ENCODE measurements around the gene ADCK1.
"Not testable (repeated sequence)": the region's sequence is repeated elsewhere in the genome, so short reads cannot be mapped to it uniquely, and the experiment has no call there.

ADCK1 gene

DNA sequence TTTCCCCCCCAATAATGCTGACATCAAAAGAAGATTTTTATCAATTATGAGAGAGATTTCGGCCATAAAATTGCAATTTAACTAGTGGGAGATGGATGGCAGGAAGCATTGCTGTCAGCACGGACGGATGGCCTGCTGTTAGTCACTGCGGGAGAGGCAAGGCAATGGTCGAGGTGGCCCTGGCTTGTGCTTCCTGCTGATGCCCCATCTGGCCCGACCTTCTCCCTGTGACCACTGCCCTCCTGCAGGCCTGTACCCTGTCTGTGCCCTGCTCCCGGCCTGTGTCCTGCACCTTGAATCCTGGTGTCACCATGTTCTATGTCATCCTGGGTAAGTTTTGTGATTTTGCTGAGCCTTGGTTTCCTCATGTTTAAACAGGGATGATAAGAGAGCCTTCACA lies 67.6 kb downstream of the ADCK1 start:
- no peak for DNase-seq

DNA sequence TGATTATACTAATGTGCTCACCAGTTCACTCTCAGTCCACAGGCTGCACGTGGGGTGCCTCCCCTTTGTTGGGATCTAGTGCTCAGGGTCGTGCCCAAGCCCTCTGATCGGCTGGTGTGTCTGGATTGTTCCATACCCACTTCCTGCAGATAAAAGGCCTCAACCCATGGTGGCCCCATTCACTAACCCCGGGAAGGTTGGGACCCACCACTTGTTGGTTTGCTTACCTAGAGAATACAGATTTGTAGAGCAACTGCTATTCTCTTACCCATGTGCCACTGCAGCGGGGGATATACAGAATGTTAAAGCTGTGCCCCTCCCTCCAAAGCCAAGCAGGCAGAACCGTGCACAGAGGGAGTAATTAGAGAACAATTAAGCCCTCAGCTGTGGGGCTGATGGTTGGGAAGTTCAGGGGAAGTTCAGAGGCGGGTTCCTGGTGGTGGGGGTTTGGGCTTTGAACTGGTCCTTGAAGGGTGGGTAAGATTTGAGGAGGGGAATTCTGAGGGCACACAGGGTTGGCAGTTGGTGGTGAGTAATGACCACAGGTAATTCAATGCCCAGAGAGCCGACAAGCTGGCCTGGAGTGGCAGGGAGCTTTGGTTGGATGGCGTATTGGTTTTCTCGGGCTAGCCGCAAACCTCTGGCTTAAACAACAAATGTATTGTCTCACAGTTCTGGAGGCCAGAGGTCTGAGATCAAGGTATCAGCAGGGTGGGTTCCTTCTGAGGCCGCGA lies 68.8 kb downstream of the ADCK1 start:
- DNase-seq = no peak

DNA sequence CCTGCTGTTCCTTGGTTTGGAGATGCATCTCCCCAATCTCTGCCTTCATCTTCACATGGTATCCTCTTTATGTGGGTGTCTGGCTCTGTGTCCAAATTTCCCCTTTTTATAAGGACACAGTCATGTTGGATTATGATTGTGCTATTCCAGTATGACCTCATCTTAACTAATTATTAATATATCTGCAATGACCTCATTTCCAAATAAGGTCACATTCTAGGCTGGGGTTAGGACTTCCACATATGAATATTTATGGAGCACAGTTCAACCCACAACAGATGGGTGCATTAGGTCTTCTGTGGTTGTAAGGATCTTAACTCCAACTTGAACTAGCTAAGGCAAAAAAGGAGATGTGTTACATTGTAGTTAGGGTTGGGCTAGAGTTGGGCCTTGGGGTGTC lies 69.4 kb downstream of the ADCK1 start:
- no peak for DNase-seq

DNA sequence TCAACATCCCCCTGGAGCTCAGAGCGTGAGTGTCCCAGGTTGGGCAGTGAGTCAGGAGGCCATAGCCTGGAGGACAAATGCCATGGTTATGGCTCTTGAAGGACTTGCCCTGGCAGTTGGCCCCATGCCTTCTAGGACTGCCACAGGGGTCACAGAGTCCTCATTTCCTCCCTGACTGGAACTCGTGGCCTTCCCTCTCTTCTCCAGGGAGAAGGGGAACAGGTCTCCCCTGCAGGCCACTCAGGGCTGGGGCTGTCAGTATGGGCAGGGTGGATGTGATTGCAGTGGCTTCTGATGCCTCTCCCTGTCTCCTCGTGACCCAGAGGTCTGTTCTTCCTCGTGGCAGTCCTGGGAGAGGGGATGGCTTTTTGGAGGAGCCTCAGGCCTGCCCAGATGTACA lies 70.7 kb downstream of the ADCK1 start:
- no peak for DNase-seq

DNA sequence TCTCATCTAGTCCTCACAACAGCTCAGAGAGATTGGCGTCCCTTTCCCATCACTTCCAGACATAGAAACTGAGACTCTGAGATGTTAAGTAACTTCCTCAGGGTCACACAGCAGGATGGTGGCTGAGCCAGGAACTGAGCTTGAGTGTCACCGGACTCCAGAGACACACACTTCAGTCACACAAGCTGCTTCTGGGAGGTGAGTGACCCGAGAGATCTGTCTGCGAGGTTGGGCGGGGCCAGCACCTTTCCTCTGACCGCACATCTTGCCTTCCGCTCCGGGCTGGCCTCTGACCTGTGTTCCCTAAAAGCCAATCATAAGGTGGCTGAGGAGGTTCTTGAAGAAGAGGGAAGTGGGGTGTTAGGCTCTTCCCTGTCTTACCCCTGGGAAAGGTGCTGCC lies 72.2 kb downstream of the ADCK1 start:
- DNase-seq = no peak

DNA sequence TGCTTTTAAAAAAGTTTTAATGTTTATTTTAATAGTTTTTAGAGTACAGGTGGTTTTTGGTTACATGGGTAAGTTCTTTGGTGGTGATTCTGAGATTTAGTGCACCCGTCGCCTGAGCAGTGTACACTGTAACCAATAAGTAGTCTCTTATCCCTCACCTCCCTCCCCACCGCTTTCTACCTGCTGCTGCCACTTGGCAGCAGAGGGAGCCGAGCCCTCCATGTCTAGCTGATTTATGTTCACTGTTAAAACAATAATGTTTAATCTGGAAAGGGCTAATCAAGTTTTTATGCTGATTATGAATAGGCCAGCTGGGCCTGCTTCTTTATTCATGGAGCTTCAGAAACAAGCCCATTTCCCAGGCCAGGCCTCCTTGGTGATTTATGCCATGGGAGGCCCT lies 73.1 kb downstream of the ADCK1 start:
- no peak for DNase-seq

DNA sequence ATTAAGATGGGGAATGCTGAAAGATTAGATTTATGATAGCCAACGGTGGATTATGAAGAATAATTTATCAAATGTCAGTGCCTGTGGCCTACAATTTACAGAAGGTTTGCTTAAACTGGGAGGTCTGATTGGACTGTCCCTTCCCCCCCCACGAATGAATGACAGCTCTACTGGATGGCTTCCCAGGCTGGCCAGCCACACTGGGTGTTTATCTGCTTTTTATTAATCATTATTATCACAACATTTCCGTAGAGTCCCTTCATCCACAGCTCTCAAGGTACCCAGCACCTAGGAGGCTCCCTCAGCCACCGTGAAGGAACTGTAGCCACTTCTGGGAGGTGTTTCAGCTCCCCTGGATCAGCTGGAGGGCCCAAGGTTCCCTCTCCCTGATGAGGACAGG lies 78.9 kb downstream of the ADCK1 start:
- DNase-seq = no peak

DNA sequence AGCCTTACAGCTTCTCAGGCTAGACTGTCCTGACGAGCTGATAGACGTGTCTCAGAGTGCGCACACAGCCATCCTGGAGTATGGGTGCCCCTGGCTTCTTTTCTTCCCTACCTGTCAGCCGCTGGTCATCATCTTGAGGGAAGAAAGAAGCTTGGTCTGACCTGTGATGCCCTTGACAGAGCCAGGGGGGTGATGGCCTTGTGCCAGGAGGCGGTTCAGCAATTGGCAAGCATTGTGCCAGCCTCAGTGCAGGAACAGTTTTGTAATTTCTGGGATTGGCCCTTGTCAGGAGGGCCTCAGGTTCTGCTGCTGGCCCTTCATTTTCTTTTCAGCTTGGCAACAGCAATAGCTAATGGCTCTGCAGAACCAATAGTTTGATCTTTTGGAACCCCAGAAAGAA lies 80.1 kb downstream of the ADCK1 start:
- no peak for DNase-seq

DNA sequence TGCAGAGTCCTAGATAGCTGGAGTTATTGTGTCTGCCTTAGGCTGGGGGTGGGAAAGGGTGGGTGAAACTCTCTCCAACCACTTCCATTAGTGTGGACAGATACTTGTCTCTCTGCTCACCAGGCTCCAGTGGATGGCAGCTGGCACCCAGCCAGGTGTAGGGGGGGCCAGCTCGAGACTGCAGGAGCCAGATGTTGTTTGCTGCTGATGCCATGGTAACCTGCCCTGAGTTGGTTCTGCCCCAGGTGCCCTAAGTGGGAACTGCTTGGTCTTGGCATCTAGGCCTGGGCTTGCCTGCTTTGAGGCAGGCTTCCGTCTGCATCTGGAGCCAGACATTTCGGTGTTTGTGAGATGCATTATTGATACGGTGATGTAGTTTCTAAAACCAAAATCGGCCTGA lies 82.2 kb downstream of the ADCK1 start:
- no peak for DNase-seq

DNA sequence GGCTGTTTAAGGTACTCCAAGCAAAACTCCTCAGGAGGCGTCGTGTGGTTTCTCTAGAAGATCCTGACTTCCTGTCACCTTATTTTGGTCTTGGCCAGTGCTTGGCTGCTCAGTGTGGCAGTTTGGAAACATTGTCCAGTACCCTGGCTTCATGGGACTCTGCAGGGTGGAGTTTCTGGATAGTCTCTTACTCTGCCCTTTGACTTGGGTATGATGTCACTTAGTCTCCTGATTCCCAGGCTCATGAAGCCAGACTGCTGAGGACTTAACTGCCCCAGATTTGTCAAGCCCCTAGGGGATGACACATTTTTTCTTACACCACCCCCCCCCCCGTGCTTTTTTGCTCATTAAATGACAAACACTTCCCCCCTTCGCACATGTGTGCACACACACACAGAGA lies 82.7 kb downstream of the ADCK1 start:
- no peak for DNase-seq

DNA sequence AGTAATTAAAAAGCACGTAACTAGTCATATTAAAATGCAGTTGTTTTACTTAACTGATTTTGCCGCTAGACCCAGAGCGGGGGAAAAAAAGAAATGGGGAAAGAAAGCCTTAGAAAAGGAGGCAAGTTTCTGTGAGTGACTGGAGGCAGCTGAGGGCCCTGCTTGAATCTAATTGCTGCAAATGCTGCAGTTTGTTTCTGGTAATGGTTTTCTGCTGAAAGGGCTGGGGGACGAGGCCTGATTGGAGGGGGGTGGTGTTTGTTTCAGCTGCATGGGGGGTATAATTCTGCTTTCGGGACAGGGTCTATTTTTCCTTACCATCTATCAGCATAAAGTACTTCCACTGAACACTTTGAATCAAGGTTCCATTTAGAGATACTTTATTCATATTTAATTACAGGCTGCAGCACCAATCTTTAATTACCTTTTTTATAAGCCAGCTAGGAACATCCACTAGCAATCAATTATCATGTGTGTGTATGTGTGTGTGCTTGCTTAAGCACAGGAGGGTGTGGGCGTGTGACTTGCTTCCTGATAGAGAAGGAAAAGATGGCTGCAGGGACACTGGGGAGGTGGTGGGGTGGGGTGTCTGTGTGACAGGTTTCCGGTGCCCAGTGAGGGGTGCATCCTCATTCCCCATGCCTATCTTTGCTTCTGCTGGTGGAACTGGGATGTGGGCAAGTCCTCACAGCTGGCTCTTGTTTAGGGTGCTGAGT lies 83.4 kb downstream of the ADCK1 start:
- DNase-seq = no peak

DNA sequence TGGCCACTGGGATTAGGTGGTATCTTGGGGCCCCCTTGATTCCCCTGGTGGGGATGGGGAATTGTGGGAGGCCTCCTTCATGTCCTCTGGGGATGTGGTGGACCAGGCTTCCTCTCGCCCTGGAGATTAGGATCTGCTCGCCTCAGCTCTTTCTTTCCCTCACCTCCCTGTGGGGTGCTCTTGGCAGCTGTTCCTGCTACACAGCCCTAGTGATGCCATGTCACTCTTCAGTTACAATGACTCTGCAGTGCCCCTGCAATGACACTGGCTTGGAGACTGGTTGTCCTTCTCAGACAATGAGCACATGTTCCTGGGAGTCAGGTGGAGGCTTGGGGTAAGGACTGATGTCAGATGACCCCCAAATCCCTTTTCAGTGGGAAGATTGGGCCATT lies 83.9 kb downstream of the ADCK1 start:
- no peak for DNase-seq

DNA sequence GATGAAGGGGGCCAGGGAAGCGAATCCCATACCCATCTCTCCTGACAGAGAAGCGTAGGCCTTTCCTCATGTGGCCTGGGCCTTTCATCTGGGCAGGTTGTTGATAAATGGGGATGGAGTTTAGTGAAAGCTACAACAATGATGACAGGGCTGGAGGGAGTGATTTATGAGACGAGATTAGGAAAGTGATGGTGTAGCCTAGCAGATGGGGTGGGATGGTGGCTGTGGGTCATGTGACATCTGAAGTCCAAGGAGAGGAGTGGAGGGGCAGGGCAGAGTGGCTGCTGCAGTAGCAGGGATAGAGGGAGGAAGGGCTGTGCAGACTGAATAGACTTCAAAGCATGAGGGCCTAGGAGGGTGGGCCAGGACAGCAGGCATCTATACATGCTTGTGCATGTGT lies 85.5 kb downstream of the ADCK1 start:
- DNase-seq = no peak

DNA sequence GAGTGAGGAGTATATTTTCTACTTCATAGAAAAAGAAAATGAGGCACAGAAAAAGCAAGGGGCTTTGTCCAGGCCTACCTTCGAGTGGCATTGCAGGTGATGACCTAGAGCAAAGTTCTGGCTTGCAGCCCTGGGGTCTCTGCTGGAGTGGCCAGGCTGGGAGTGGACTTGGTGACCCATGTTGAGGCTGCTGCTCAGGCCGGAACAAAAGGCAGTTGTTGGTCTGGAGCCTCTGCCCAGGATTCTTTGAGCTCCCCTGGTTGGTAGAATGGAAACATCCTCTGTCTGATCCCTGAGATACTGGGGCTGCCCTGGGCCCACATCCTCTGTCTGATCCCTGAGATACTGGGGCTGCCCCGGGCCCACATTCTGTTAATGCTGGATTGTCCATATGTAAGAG lies 86.1 kb downstream of the ADCK1 start:
- DNase-seq = no peak

DNA sequence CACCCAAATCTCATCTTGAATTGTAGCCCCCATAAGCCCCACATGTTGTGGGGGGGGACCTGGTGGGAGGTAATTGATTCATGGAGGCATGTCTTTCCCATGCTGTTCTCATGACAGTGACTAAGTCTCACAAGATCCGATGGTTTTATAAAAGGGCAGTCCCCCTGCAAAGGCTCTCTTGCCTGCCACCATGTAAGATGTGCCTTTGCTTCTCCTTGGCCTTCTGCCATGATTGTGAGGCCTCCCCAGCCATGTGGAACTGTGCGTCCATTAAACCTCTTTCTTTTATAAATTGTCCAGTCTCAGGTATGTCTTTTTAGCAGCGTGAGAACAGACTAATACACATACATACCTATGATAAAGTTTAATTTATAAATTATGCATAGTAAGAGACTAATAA lies 89.0 kb downstream of the ADCK1 start:
- not testable (repeated sequence) for DNase-seq

DNA sequence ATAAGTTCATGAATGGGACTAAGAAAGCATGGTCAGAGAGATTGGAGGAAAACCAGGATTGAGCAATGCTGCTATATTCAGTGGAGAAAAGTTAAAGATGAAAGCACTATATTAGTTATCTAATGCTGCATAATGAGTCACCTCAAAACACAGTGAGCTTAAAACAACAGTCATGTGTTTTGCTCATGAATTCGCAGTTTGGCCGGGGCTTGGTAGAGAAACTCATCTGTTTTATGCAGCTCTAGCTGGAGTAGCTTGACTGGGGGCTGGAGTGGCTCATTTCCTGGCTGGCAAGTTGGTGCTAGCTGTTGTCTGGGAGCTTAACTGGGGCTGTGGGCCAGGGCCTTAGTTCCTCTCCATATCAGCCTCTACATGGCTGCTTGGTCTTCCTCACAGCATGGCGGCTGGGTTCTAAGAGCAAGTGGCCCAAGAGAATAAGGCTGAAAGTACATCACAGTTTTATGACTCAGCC lies 90.1 kb downstream of the ADCK1 start:
- no peak for DNase-seq

DNA sequence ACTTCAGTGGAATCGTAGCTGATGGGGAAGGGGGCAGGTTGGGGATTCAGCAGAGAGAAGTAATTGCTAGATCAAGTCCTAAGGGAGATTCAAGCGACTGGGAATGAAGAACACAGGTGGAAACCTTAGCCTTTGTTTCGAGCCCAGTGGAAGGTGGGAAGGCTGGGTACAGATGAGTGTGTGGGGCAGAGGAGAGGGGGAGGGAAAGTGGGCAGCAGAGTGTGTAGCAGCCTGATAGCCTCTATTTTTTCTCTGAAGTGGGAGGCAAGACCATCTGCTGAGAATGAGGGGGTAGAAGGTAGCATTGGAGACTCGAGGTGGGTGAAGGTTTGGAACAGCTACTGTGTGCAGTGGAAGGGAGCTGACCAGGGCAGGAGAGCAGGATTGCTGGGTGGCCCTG lies 91.0 kb downstream of the ADCK1 start:
- no peak for DNase-seq

DNA sequence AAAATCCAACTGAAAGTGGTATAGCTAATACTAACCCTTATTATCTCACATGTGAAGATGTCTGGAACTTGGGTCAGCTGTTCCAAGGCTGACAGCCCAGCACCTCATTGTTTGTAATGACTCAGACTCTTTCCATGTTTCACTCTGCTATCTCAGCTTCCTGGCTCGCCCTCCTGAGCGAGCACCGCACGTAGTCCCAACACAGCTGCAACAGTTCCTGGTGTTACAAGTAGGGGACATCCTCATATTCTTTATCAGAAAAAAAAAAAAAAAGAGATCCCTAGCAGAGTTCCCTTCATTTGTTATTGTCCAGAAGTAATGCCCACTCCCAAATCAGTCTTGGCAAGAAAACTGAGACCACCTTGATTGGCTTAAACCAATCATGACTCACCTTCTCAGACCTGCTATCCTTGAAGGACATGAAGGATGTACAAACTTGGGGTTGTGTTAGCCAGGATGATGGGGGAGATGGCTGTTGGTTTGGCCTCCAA lies 92.5 kb downstream of the ADCK1 start:
- no peak for DNase-seq

DNA sequence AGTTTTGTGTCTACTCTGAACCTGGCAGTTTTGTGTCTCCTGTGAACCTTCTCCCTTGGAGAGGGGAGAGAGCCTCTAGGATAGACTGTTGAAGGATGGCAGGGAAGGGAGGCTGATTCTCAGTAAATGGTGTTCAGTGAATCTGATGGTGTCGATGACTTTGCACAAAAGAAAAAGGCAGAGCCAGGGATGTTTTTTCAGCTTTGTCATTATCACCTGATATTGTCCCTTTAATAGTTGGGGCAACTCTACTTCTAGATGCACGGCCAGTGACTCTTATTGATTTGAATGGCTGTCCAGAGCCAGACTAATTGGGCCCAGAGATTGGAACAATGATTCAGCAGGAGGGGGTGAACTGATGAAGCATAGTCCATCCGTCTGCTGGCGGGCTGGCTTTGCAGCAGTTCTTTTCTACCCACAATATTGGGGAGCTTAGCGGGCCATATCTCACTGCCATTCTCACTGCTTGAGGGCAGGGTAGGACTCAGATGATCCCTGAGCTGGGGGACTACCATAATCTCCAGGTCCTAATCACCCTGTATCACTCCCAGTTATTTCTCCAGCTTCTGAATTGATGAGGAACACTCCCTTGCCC lies 93.1 kb downstream of the ADCK1 start:
- no peak for DNase-seq

DNA sequence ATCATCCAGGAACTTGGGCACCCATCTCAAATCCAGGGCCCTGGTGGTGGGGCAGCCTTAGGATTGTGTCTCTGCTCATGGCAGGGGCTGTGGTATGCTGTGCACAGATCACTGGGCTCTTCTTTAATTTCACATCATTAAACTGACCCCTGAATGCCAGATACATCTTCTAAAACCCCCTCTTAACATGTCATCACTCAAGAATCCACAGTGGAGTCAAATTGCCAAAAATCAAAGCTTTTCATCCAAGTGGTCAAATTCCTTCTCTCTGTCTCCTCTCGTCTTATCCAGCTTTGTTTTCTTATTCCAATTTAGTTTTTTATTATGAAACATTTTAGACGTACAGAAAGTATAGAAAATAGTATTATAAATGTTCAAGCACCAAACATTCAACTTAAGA lies 97.5 kb downstream of the ADCK1 start:
- no peak for DNase-seq

DNA sequence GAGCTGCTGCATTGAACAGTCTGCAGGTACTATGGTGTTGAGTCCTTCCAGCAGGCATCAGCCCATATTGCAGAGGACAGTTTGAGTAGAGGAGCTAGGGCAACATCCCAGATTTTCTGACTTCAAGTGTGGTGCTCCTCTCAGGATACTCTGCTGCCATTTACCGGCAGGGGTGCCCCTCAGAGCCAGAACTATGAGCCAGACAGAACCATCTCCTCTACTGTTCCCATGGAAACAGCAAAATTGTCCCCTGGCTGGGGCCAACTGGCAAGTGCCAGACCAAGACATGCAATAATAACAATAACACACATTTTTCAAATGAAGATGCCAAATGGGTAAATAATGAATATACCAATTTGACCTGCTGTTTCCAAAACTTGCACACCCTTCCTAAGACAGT lies 102.9 kb downstream of the ADCK1 start:
- DNase-seq = no peak

DNA sequence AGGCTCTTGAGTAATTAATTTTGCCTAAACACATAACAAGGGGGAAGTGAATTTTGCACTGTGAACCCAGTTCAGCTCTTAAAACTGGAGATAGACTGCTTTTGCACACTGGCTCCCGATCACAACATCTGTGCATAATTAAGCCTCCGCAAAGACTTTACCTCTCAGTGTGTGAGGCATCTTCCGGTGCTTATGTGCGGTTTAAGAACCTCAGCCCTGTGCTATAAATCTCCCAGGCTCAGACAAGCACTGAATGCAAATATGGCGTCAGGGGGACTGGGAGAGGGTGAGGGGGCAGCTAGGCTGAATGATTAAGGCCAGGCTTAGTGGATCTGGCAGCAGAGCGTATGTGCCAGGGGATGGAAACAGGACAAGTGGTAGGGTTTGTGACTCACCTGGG lies 103.3 kb downstream of the ADCK1 start:
- DNase-seq = no peak

DNA sequence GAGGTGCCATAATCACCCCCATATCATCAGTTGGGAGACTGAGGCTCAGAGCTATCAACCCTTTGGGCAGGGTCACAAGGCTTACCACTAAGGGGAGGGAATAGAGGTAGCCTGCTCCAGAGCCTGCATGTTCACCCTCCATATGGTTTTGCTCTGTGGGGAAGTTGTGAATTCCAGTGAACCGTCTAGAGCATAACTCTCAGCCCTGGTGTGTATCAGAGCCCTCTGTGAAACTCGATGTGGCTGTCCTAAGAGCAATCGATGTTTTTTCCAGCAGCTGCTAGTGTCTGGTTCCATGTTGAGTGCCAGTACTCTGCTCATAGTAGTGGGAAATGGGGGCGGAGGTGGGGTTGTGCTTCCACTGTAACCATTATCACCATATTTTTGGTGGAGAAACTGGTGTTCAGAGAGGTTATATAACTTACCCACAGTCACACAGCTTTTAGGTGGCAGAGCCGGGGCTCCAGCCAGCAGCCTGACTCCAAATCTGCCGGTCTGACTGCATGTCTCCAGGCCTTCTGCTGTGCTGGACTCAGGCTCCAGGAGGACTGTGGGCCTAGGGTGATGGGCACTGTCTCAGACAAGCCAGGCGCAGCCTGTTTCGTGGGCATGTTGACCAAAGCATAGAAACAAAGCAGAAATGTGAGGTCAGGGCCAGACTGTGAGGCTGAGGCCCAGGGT lies 104.2 kb downstream of the ADCK1 start:
- no peak for DNase-seq

DNA sequence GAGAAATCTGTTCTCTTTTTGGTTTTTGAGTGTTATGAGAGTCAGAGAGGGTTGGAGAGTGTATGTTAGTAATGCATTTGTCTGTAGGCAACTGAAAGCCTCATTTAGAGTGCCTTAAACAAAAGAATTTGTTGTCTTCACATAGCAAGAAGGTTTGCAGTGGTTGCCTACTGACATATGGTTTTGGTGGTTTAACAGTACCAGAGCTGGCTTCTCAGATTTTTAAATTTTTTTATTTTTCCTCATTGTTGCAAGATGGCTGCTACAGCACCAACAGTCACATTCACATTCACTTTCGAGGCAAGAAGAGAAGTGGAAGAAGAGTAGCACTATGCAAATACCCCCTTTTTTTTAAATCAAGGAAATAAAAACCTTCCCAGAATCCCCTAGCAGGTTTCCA lies 106.5 kb downstream of the ADCK1 start:
- no peak for DNase-seq

Data from activated effector memory CD4-positive, alpha-beta T cell treated with Interleukin-2 at 50 U/mL for 16 hours (primary cell).